Stimulated activated CD4-positive, alpha-beta T cell treated with anti-CD3 and anti-CD28 coated beads, TNF-alpha, amount 100 ng/mL, for 1 hour (primary cell): ENCODE measurements around the gene IL19.
"Not testable (repeated sequence)": the region's sequence is repeated elsewhere in the genome, so short reads cannot be mapped to it uniquely, and the experiment has no call there.

ENCODE experiments used
- DNase-seq, 3 donors: peaks; one replicate each; pipeline ENCODE4 v3.0.0-alpha.2; 2020; ENCODE audit warnings: low read depth in 3 of 3, low spot score in 1 of 3

Gene IL19

GRCh38 chr1:206853696-206854095, 83.1 kb downstream of the IL19 start:
- DNase-seq = not testable (repeated sequence)

DNA sequence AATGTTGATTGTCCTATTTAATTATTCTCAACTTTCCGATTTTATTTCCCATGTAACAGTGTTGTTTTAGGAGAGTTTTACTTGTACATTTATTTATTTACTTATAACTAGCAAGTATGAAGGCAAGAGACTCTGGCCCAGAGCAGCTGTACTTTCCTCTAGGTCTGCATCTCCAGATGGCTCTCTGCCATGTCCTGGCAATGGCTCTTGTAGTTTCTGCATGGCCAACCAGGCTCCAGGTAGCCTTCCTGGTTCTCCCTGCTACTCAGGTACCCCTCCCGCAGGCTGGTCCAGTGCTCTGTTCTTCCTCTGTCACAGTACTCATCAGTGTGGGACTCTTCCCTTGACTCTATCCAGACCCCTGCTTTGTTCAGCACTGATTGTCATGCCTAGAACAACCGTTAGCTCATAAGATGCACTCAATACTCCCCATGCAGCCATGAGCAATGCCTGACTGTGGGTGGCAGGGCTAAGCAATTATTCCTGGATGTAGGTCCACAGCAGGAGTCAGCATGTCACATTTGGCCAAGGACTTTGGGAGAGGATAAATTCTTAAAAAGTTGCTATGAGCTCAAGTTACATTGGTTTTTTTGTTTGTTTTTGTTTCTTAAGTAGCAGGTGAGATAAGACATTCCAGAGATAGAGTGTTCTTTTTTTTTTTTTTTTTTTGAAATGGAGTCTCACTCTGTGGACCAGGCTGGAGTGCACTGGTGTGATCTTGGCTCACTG, 84.0 kb downstream of the IL19 start:
- DNase-seq = no peak

DNA sequence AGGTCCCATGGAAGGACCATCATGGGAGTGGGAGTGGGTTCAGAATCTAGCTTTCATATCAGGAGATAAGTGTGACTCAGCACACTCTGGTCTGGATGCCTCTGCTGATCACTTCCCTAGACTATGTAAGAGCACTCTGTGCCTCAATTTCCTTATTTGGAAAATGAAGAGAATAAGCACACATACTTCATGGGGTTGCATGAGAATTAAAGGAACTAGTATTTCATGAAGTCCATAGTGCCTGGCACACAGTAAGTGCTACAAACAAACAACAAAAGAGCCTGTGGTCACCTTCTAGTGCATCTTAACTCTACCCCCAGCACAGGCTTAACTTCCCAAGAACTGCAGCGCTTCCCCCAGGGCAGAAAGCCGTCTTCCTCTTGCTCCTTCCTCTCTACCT, 85.3 kb downstream of the IL19 start:
- DNase-seq = no peak

GRCh38 chr1:206856674-206857464, 86.3 kb downstream of the IL19 start:
- DNase-seq = no peak

DNA sequence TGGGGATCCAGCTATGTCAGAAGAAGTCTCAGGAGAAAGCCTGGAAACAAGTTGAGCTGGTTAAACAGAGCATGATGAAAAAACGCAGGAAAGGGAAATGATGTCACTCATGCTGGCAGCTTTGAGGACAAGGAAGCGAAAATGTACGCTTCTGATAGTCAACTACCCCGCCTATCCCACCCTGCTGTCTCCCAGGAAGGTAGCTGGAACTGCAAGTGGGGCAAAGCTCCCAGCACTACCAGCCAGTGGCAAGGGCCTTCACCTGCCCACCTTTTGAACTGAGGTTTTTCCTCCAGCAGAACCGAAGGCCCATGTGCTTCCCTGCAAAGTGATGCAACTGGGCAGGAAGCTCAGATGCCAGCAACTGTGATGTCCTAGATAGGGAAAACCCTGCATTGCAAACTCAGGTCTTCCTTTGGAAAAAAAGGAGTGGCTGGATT, 88.5 kb downstream of the IL19 start:
- no peak for DNase-seq

DNA sequence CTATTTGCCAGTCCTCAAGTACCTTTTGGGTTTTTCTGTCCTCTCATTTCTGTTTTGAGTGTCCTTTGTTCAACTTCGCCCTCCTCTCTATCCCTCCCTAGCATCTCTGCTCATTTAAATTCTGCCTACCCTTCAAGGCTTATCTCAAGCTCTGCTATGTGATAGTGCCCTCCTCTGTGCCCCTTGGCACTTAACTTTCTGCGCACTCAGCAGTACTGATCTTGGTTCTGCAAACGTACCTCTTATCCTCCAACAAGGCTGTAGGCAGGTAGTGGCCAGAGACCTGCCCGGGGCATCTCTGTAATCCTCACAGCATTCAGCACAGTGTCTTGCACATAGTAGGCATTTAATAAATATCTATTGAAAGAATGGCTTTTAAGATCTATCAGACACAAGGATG, 89.6 kb downstream of the IL19 start:
- no peak for DNase-seq

DNA sequence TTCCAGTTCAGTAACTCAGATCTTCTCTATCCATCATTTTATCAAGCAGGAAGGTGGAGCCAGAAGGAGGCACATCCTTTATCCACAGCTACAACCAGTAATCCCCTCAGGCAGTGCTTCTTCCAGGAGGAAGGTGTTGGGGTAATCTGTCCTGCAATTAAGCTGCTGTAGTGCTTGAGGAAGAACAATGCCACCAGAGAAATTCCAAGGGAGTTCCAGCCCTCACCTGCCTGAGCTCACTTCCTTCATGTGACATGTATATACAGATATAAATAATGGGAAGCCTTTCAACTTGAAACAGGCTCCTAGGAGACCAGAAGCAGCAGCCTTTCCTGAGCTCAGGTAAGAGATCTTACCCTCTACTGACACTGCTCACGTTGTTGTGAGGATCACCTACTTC, 92.7 kb downstream of the IL19 start:
- no peak for DNase-seq

DNA sequence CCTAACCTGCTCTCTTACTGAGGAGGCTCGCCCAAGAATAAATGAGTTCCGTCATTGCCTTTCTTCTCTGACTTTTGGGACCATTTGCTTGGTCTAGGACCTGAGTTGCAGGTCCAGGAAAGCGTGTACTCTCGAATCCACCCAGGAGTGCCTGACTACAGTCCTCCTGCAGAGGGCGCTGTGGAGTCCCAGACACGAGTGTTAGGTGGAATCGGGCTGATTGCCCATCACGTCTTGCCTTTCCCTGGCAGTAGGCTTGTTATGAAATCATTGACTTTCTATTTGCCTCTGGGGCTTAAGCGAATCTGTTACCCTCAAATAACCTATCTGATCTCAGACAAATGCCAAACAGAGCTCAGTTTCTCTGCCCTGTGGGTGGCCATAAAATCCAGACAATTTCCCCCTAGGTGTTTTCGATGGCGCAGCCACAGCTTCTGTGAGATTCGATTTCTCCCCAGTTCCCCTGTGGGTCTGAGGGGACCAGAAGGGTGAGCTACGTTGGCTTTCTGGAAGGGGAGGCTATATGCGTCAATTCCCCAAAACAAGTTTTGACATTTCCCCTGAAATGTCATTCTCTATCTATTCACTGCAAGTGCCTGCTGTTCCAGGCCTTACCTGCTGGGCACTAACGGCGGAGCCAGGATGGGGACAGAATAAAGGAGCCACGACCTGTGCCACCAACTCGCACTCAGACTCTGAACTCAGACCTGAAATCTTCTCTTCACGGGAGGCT, 94.5 kb downstream of the IL19 start, which contains the start of gene IL20:
TSS of gene IL20 (plus strand) at position 685 of the 733 bp plus-strand sequence. CDS start 230 bp downstream, outside the sequence.
- peak; percentile 65 to 83 (median 73) for DNase-seq

DNA sequence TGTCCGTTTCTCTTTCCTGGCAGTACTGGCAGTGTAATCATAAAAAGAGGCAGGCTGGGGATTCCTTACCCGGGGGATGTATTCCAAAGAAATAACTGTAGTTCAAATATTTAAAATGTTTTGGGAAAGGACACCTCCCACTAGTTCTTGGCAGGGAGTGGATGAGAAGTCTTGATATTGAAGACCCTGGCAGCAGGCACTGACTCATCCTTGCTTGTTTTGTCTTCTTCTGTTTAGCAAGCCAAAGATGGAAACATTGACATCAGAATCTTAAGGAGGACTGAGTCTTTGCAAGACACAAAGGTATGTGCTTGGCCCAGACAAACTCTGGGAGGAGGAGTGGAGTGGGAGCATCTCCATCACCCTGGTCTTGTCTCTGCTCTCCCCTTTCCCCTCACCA, 95.5 kb downstream of the IL19 start:
- no peak for DNase-seq

- no peak for DNase-seq
These were observed 96.7 kb downstream of the IL19 start for GRCh38 chr1:206867239-206867638.

DNA sequence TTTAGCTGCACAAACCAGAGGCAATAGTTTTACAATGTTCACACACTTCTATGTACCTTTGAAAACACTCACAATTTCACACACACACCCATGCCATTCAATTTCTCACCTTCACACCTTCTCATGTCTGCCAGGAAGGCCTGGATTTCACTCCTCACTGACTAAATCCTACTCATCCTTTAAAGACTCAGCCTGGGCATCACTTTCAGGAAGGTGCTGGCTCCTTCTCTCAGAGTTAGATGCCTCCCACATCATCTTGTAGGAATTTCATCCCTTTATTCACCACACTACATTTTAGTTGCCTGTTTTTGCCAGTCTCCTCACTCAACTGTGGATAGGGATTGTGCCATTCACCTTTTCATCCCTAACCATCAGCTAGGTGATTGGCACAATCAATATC, 97.1 kb downstream of the IL19 start:
- DNase-seq = no peak

DNA sequence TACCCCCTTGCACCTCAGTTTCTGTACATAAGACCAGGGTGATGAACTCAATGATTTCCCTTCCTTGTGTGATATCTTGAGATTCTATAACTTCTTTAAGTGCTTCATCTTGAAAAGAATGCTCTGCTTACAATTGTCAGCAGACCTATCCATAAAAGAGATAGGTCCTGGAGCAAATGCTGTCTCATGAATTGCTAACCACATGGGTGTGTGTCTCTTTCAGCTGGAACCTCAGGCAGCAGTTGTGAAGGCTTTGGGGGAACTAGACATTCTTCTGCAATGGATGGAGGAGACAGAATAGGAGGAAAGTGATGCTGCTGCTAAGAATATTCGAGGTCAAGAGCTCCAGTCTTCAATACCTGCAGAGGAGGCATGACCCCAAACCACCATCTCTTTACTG, 97.7 kb downstream of the IL19 start:
- no peak for DNase-seq

- DNase-seq = no peak
These were observed 101.6 kb downstream of the IL19 start for GRCh38 chr1:206872139-206872538.

DNA sequence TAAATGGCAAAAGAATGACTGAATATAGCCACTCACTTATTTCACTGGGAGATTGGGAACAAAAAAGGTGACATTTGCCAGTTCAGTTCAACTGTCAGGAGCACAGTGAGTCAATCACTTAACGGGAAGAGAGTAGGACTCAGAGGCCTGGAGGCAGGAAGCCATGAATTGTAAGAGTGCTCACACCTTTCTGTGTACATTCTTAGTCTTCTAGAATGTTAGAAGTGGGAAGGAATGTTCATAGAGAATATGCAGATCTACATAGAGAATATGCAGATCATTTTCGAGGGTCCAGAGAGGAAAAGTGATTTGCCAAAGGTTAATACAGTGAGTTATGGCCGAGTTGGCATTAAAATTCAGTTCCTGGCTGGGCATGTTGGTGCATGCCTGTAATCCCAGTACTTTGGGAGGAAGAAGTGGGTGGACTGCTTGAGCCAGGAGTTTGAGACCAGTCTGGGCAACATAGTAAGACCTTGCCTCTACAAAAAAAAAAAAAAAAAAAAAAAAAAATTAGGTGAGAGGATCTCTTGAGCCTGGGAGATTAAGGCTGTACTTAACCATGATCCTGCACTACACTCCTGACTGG, 103.1 kb downstream of the IL19 start:
- no peak for DNase-seq

DNA sequence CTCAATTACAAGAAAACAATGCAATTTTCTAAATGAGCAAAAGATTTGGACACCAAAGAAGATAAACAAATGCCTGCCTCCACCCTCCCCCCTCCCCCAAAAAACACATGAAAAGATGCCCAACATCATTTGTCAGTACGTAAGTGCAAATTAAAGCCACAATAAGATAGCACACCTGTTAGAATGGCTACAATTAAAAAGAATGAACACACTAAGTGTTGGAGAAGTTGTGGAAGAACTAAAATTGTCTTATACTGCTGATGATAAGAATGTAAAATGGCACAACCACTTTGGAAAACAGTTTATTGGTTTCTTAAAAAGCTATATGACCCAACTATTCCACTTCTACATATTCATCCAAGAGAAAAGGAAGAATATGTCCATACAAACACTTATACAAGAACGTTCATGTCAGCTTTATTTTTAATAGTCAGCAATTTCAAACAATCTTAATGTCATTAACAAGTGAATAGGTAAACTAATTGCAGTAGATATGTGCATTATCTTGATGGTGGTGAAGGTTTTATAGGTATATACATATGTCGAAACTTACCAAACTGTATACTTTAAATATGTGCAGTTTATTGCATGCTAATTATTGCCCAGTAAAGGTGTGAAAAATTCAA, 105.3 kb downstream of the IL19 start:
- no peak for DNase-seq

GRCh38 chr1:206878456-206878855, 107.9 kb downstream of the IL19 start:
- DNase-seq = no peak

DNA sequence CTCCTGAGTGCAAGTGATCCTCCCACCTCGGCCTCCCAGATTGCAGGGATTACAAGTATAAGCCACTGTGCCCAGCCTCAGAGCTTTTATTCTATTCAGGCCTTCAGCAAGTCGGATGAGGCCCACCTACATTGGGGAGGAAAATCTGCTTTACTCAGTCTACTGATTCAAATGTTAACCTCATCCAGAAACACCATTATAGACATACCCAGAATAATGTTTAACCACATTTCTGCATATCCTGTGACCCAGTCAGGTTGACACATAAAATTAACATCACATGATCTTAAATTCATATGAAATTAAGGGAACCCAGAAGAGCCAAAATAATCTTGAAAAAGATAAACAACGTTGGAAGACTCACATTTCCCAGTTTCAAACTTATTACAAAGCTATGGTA, 109.7 kb downstream of the IL19 start:
- DNase-seq = no peak

- DNase-seq = no peak
These were observed 112.0 kb downstream of the IL19 start for GRCh38 chr1:206882555-206882954.

GRCh38 chr1:206883160-206883559, 112.6 kb downstream of the IL19 start:
- no peak for DNase-seq

GRCh38 chr1:206883876-206884275, 113.3 kb downstream of the IL19 start:
- no peak for DNase-seq
